Activated CD8-positive, alpha-beta memory T cell treated with anti-CD3 and anti-CD28 coated beads for 1 hour (primary cell): ENCODE results near the gene RNF126.

ENCODE experiments used
- DNase-seq, 2 donors: peaks; one replicate each; pipeline ENCODE4 v3.0.0-alpha.2; 2020; ENCODE audit warnings: low read depth in 1 of 2; ENCODE audit errors: extremely low read depth in 1 of 2

The RNF126 gene

GRCh38 chr19:648305-648704, 14.7 kb downstream of the RNF126 start:
- DNase-seq, result no peak

- no peak for DNase-seq
These were observed 15.3 kb downstream of the RNF126 start for GRCh38 chr19:647566-648284.

- no peak for DNase-seq
These were observed 16.0 kb downstream of the RNF126 start for GRCh38 chr19:646779-647565.

GRCh38 chr19:645912-646778, 16.9 kb downstream of the RNF126 start:
- no peak for DNase-seq

GRCh38 chr19:644789-645188, 18.2 kb downstream of the RNF126 start:
- DNase-seq, result no peak

- DNase-seq, result no peak
These were observed 18.7 kb downstream of the RNF126 start for GRCh38 chr19:644363-644762.

GRCh38 chr19:643736-644135, 19.3 kb downstream of the RNF126 start:
- DNase-seq, result no peak

- no peak for DNase-seq
These were observed 20.0 kb downstream of the RNF126 start for GRCh38 chr19:642767-643727.

- DNase-seq, result no peak
These were observed 21.3 kb downstream of the RNF126 start for GRCh38 chr19:641702-642101.

- no peak for DNase-seq
These were observed 22.3 kb downstream of the RNF126 start for GRCh38 chr19:640606-641189.

- DNase-seq, result no peak
These were observed 22.9 kb downstream of the RNF126 start for GRCh38 chr19:640161-640558.

GRCh38 chr19:639253-640160, 23.5 kb downstream of the RNF126 start, which contains the start of gene FGF22:
Gene FGF22, plus strand, starts transcription at chr19:639879. Its CDS starts 47 bp downstream, at chr19:639926.
- DNase-seq, result peak; percentile 85 to 98

- no peak for DNase-seq
These were observed 24.1 kb downstream of the RNF126 start for GRCh38 chr19:638906-639252.

GRCh38 chr19:634975-635652, 27.9 kb downstream of the RNF126 start:
- DNase-seq, result no peak

- DNase-seq, result no peak
These were observed 29.0 kb downstream of the RNF126 start for GRCh38 chr19:633786-634639.

GRCh38 chr19:633068-633785, 29.8 kb downstream of the RNF126 start, which contains the start of gene POLRMT:
Gene POLRMT, minus strand, starts transcription at chr19:633537. Its CDS starts 25 bp downstream, at chr19:633512.
- DNase-seq, result peak; percentile 89 to 93
